ENCODE results near the gene RAB11FIP2. TPM values are rescaled to one million over a fixed set of nuclear protein-coding genes. Genes with fewer than 3 reads are reported as not detected.

The RAB11FIP2 gene
- total RNA-seq, 4 donors from 2014 or later = 3.0 to 18.4 (median 9.0) TPM

- Histone ChIP-seq H3K4me3 (no peak overlapping the region), H3K9me3 (no peaks in the 10 kb centered on the region), H3K36me3 (no peaks in the 10 kb centered on the region), H3K4me1 (no peaks in the 10 kb centered on the region), H3K27me3 (peaks cover 3% of the 10 kb centered on the region), H3K27ac (no peak overlapping the region)
- in situ Hi-C loops (cut with MboI; ENCODE audit: low pct_ligation_motif_present in 1 of 4, low pct_unique_long_range_greater_than_20kb in 1 of 4, low sequenced_read_pairs in 3 of 4) (no loop called here), intact Hi-C loops (cut with DNase I; ENCODE audit: low total_unique reads) (no loop called here)
- 83 to 86% methylated on average over 1 of the region's 1 CpG for WGBS, 2 donors (ENCODE audit: low coverage in 1 of 2)
- no peak for DNase-seq
- no peak for TF ChIP-seq EP300 (IDR thresholded peaks at IDR 0.05; ENCODE audit: low read depth)
- no peak for TF ChIP-seq CTCF (IDR thresholded peaks at IDR 0.05)
- no peak for TF ChIP-seq POLR2A (IDR thresholded peaks at IDR 0.05)
- TF ChIP-seq POLR2AphosphoS5 (IDR thresholded peaks at IDR 0.05) = no peak
Measured at GRCh38 chr10:117969592-117969991, 77.1 kb downstream of the RAB11FIP2 start.

GRCh38 chr10:117968354-117969182 lies 78.2 kb downstream of the RAB11FIP2 start:
- intact Hi-C loops (cut with DNase I; ENCODE audit: low total_unique reads) (no loop called here), in situ Hi-C loops (cut with MboI; ENCODE audit: low pct_ligation_motif_present in 1 of 4, low pct_unique_long_range_greater_than_20kb in 1 of 4, low sequenced_read_pairs in 3 of 4) (no loop called here)
- Histone ChIP-seq H3K9me3 (no peaks in the 10 kb centered on the region), H3K27me3 (peaks cover 3% of the 10 kb centered on the region), H3K36me3 (no peaks in the 10 kb centered on the region), H3K27ac (no peak overlapping the region), H3K4me3 (no peak overlapping the region), H3K4me1 (no peaks in the 10 kb centered on the region)
- no peak for TF ChIP-seq POLR2AphosphoS5 (IDR thresholded peaks at IDR 0.05)
- no peak for TF ChIP-seq POLR2A (IDR thresholded peaks at IDR 0.05)
- TF ChIP-seq EP300 (IDR thresholded peaks at IDR 0.05; ENCODE audit: low read depth) = no peak
- no peak for TF ChIP-seq CTCF (IDR thresholded peaks at IDR 0.05)
- 80% methylated on average over 3 to 10 of the region's 10 CpGs for WGBS, 2 donors (ENCODE audit: low coverage in 1 of 2)
- no peak for DNase-seq

- in situ Hi-C loops (cut with MboI; ENCODE audit: low pct_ligation_motif_present in 1 of 4, low pct_unique_long_range_greater_than_20kb in 1 of 4, low sequenced_read_pairs in 3 of 4) (no loop called here), intact Hi-C loops (cut with DNase I; ENCODE audit: low total_unique reads) (no loop called here)
- WGBS, 2 donors (ENCODE audit: low coverage in 1 of 2) = 80% methylated on average over 6 to 7 of the region's 7 CpGs
Measured at GRCh38 chr10:117967149-117967650, 79.5 kb downstream of the RAB11FIP2 start.

More at GRCh38 chr10:117967149-117967650, 79.5 kb downstream of the RAB11FIP2 start:
- TF ChIP-seq CTCF (IDR thresholded peaks at IDR 0.05) = no peak
- TF ChIP-seq POLR2AphosphoS5 (IDR thresholded peaks at IDR 0.05) = no peak
- TF ChIP-seq POLR2A (IDR thresholded peaks at IDR 0.05) = no peak
- no peak for TF ChIP-seq EP300 (IDR thresholded peaks at IDR 0.05; ENCODE audit: low read depth)
- Histone ChIP-seq H3K36me3 (no peaks in the 10 kb centered on the region), H3K4me1 (no peaks in the 10 kb centered on the region), H3K9me3 (no peaks in the 10 kb centered on the region), H3K27me3 (peaks cover 3% of the 10 kb centered on the region), H3K27ac (no peak overlapping the region), H3K4me3 (no peak overlapping the region)
- DNase-seq = no peak

Data from transverse colon (tissue), 4 donors.